T-helper 2 cell treated with Interferon-gamma antibody and Interleukin-4, amounts not matched to agents 100 ng/mL and 5 ng/mL, for 36 hours (primary cell): ENCODE results near the gene MGA. TPM values are rescaled to one million over a fixed set of nuclear protein-coding genes. Genes with fewer than 3 reads are reported as not detected.

ENCODE experiments used
- intact Hi-C: fragments of 100-400 bp; cut with micrococcal nuclease; formaldehyde crosslinking; loops from one replicate; pipeline ENCODE4 v1.15.1; 2023
- total RNA-seq: library from RNA; stranded (reverse); gene quantifications from 2 replicates; pipeline ENCODE4 v1.2.3, GENCODE V29; 2022

Gene MGA
- 38.0 and 40.2 TPM in 2 replicates for total RNA-seq

DNA sequence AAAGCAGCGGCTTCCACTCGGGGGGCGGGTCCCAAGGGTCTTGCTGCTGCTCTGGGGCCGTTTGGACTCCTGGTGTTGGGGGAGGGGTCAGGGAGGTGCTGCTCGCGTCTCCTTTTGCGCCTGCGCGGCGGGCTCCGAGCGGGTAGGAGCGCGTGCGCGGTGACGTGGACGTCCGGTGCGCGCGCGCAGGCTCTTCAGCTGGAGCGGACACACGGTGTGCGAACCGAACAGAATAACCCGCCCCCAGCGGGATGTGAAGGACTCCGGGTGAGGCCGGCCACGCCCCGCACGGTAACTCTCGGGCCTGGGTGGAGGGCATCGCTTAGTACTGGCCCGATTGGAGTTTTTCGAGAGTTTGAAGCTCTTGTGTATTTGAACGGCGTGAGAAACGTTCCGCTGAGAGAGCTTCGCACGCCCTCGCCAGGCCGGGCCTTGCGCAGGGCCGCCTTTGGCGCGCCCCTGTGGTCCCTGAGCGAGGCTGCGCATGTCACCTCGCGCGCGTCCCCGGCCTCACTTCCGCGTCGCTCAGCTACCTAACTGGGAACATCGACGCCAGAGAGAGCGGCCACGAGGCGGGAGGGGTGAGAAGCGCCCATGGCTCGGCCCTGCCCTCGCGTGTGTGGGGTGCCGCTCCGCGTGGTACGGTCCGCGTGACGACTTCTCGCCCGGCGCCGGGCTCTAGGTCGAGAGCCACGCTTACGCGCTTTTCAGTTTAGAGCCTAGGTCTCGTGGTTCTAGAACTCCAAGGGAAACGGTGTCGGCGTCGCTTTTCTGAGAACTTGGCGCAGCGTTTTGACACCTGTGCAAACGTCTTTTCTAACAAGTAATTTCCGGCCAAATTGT is at the start of gene MGA:
Gene MGA (plus strand): TSS at position 171 of the 843 bp plus-strand sequence.
- intact Hi-C loops, result loop anchor here (1.0 to 10.0 kb wide), 5 partner anchors 39 to 544 kb away; partner anchors contain the start of genes INO80, MAPKBP1, RPAP1 and TYRO3

DNA sequence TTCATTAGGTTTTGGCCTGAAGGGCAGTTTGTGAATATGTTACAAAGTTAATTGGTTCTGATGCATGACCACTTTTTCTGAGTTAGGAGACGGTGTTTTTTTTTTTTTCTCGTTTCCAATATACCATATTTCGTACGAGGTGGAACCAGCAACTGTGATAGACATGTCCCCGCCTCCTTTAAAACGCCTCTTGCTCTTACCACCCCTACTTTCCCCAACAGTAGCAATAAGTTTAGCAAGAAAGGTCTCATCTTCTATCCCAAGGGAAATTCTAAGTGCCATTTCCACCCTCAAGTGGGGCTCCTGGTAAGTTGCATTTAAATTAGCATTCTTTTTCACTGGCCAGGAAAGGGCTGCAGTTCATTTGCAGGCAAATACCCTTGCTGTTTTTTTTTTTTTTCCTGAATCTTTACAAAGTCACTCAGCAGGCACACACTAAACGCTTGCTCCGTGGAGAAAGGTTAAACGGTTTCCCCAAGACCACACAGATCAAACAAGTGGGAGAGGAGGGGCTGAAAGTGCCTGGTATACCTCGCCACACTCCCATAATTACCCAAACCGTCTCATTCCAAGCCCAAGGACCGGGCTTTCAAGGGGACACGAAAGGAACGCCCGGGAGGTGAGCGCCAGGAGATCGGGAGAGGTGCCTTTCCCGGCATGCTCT is 39.5 kb upstream of the MGA start:
- intact Hi-C loops, result loop anchor here (1.0 kb wide), 1 partner anchor 40 kb away; the partner anchor contains the start of gene MGA

DNA sequence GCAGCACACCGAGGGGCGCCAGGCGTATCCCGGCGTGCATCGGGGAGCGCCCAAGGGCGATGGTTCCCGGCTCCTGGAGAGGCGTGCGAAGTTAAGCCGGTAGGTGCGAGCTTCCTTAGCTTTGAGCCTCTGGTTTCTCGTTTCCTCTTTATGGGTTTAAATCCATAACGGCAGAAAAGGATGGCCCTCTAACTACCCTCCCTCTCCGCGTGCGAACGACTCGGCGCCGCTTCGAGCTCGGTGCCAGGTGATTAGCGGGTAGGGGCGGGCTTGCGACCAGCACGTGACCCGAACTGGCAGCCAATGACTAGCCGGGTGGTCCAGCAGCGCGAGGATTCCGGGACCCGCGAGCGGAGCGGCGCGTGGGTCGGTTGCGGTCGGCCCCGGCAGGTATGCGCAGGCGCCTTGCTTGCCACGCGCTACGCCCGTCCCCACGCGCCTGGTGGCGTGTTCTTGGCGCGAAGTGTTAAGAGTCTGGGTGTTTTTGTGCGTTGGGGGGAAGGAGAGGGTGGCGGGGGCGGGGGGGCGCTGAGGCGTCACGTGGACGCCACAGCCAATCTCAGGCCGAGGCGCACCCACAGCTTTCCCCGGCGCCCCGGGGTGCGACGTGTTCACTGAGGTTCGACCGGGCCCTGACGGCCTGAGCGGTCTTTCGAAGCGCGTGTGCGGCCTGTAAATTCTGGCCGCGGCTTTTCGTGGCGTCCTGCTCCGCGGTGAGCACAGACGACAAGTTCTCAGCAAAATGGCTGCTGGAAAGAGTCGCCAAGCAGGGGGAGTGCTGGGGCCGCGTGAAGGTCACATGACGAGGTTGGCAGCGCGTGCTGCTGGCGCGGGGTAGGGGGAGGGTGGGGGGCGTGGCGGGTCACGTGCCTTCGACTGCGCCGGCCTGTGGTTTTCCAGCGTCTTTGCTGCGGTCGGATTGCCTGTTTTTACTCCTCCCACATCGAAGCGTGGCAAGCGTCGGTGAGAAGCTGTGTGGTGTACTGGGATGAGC is 38.7 kb upstream of the MGA start:
- intact Hi-C loops, result loop anchor here (1.0 kb wide), 1 partner anchor 39 kb away; the partner anchor contains the start of gene MGA

DNA sequence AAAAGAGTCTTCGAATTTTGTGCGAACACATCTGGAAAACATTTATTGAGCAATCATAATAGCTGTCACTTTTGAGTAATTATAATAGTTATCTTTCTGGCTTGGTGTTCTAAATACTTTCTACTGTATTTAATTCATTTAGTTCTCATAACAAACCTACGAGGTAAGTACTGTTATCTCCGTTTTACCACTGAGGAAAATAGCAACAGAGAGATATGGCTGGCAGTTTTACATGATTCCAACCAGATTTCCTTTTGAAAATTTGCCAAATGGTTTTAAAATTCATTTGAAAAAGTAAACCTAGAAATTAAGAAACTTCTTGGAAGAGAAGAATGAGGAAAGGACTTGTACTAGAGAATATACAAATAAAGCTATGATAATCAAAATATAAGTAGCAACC is 37.3 kb upstream of the MGA start:
- intact Hi-C loops, result no loop called here

DNA sequence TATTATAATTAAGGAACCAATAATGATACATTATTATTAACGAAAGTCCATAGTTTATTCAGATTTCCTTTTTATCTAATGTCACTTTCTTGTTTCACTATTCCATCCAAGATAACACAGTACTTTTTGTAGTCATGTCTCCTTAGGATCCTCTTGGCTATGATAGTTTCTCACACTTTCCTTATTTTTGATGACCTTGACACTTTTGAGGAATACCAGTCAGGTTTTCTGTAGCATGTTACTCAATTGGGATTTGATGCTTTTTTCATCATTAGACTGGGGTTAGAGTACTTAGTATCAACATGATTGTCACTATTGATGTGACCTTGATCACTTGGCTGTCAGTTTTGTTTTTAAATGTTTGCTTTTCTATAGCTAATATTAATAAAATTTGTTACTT is 33.0 kb upstream of the MGA start:
- intact Hi-C loops, result no loop called here

DNA sequence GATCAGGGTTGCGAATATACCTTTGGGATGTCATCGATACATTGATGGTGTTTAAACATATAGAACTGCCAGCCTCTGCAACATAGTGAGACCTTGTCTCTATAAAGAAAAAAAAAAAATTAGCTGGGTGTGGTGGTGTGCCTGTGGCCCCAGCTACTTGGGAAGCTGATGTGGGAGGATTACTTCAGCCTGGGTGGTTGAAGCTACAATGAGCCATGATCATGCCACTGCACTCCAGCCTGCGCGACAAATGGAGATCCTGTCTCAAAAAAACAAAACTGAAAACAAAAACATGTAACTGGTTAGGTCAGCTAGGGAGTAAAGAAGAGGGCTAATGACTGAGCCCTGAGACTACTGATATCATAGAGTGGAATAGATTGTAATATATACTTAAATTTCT is 30.7 kb upstream of the MGA start:
- intact Hi-C loops, result no loop called here

DNA sequence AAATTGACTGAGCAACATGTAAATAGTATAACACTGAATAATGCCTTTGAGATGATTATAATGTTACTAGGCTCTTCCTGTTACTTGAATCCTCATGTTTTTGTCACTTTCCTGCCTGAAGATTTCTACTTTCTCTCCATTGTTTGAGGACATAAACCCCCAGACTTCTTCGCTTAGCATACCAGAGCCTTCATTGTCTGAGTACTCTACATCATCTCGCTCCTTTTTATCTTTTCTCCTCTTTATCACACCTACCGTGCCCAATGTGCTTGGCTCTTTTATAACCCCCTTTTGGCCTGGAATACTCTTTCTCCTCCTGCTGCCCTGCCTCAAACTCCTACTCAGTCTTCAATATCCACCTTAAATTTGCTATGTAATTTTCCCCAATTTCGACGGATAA is 30.3 kb upstream of the MGA start:
- intact Hi-C loops, result no loop called here

DNA sequence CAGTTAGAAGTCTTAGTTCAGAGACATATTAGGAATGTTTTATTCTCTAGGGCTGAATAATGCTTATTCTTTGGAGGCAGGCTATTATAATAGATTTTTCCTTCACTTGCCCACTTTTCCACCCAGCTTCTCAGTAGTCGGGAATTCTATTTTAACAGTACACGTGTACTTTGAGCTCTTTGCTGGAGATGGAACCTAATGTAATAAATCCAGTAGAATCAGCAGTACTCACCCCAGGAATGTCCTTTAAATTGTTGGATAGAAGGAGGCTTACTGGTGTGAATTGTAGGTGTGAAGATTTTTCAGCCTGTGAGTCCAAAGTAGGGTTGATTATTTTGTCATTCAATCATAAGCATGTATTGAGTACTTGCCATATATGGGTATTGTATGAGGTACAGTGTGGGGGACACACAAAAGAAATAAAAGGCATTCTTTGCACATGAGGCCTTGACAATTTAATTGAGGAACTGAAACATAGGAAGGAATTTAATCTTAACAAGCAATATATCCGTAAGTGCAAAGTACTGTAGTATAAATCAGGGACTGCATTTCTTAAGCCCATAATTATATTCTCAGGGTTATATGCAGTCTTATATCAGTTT is 29.5 kb upstream of the MGA start:
- intact Hi-C loops, result no loop called here

DNA sequence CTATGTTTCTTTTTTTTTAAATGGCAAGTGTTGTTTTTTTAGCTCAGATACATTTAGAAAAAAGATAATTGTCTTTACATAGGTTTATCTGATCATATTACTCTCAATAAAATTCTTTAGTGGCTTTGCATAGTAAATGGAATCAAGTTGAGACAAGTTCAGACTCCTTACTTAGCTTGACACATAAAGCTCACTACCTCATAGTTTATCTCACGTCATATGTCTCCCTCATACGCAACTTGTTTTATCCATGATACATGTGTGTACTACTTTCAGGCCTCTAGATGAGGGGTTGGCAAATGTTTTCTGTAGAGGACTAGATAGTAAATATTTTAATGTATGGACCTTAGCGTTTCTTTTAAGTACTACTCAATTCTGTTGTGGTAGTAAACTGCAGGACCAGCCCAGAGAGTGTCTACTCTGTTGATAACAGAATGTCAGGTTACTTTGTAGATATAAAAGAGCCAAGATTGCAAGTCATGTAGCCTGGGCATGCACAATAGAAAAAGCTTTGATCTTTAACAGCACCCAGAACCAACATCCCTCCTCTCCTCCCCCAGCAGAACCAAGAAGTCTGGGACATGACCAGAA is 28.2 kb upstream of the MGA start:
- intact Hi-C loops, result no loop called here

DNA sequence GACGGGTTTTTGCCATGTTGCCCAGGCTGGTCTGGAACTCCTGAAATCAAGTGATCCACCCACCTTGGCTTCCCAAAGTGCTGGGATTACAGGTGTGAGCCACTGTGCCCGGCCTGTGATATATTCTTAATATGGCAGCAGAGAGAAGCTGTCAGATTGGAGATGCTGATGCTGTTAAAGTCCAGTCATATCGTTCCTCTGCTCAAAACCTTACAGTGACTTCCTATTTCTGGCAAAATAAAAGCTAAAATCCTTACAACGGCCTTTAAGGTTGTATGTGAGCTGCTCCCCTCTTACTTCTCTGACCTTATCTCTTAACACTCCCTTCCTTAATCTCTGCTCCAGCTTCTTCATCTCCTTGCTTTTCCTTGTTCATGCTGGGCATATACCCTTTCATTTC is 26.6 kb upstream of the MGA start:
- intact Hi-C loops, result no loop called here

DNA sequence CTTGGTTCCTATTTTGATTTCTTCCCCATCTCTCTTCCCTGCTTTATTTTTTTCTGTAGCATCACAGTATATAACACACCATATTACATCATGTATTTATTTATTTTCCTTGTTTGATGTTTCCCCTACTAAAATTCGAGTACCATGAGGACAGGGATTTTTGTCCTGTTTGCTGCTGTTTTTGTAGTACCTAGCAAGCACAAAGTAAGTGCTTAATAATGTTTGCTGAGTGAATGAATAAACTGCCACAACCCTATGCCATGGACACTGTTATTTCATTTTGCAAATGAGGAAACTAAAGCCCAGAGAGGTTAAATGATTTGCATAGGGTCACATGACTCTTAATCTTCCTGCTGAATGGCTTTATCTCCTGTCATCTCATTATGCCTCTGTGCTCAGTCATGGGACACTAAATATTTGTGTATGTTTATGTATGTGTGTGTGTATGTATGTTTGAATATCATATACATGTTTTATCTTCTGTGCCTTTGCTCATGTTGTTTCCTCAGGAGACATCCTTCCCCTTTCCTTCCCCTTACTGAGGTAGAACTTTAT is 26.1 kb upstream of the MGA start:
- intact Hi-C loops, result no loop called here

DNA sequence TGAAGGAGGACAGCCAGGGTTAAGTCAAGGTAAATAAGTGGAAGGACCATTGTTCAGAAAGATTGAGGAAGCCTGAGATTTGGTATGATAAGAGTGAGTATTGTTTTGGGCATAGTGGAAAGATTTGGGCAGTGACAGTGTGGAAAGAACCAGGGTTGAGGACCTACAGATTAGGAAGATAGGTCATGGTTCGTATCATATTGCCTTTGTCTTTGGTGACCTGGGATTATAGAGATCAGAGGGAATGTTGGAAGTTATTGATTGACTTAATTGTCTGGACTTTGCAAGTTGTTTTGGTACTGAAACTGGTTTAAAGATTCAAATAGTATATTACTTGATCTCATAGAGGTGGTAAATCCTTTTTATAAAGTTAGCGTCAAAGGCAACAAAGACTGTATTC is 23.1 kb upstream of the MGA start:
- intact Hi-C loops, result no loop called here

DNA sequence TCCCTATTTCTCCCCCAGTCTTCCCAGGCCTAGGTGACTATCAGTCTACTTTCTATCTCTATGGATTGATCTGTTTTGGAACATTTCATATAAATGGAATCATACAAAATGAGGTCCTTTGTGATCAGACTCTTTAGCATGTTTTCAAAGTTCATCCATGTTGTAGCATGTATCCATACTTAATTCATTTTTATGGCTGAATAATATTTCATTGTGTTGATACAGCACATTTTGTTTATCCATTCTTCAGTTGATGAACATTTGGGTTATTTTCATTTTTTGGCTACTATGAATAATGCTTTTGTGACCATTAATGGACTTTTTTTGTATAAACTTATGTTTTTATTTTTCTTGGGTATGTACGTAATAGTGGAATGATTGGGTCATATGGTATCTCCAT is 19.2 kb upstream of the MGA start:
- intact Hi-C loops, result no loop called here

DNA sequence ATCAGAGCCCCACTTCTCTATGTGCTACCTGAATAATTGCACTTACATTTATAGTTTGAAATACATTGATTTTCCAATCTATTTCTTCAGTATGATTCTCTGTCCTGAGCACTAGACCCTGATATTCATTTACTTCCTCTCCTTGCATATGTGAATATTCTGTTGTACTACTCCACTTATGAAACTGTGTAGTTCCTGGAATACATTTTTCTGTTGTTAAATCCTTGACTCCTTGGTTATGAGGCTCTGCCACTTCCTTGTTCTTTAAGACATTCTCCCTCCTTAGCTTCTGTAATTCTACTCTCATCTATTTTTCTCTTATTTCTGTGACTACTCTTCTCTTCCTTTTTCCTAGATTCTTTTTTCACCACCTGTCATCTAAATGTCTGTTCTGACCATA is 12.9 kb upstream of the MGA start:
- intact Hi-C loops, result no loop called here

DNA sequence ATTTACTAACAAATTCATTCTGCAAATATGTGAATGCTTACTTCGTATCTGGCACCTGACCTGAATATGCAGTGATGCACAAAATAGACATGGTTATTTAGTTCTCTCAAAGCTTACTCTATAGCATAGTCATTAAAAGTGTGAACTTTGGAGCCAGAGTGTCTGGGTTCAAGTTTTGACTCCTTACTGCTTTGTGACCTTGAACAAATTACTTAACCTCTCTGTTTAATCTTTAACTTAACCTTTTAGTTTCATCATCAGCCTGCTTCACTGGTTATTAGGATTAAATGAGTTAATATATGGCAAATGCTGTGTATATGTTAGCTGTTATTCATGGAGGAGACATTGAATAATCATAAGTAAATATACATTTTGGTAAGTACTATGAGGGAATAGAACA is 12.1 kb upstream of the MGA start:
- intact Hi-C loops, result no loop called here

DNA sequence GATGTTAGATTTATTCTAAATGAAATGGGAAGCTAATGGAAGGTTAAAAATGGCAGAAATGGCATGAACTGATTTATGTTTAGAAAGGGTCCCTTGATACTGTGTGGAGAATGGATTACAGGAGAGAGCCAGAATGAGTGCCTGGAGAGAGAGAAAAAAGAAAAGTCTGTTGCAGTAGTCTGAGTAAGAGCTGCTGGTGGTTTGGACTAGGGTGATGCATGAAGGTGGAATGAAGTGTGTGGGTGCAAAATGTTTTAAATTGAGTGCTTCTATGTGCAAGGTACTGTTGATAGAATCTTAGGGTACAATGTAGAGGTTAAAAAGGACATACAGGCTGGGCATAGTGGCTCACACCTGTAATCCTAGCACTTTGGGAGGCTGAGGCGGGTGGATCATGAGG is 11.4 kb upstream of the MGA start:
- intact Hi-C loops, result no loop called here

DNA sequence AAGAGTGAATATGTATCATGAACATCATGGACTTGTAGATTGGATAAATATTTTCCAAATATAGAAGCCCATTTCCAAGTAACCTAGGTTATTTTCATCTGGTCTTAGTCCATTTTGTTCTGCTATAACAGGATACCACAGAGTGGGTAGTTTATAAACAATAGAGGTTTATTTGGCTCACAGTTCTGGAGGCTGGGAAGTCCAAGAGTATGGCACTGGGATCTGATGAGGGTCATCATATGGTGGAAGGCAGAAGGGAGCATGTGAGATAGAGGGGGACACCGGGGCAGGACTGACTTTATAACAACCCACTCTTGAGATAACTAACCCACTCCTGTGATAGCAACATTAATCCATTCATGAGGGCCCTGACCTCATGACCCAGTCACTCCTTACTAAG is 9.4 kb upstream of the MGA start:
- intact Hi-C loops, result no loop called here

DNA sequence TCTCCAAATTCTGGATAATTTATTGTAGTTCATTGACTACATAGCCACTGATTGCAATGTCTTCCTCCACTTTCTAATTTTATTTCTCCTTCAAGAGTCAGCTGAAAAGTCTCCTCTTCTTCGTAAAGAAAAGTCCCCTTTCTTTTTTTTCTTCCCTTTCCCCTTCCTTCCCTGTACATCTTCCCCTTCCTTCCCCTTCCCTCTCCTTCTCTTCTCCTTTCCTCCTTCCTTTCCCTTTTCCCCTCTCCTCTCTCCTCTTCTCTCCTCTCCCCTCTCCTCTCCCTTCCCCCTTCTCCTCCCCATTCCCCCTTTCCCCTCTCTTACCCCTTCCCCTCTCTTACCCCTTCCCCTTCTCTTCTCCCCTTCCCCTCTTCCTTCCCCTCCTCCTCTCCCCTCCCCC is 8.8 kb upstream of the MGA start:
- intact Hi-C loops, result no loop called here

DNA sequence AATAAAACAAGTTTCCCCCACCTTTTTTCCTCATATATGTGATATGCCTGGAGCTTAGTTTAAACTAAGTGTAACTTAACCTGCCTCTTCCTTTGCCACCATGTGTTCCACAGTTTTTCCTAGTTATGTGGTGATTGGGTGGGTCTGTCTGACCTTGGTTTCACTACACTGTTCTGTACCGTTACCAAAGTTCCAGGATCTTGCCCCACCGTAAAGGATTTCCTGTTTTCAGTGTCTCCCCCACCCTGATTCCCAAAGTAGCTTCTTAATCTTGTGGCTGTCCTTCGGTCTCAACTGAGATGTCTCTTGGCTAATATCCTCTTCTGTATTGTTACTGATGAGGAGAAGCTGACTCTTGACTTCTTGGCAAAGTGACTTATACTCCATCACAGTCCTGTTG is 6.4 kb upstream of the MGA start:
- intact Hi-C loops, result no loop called here

DNA sequence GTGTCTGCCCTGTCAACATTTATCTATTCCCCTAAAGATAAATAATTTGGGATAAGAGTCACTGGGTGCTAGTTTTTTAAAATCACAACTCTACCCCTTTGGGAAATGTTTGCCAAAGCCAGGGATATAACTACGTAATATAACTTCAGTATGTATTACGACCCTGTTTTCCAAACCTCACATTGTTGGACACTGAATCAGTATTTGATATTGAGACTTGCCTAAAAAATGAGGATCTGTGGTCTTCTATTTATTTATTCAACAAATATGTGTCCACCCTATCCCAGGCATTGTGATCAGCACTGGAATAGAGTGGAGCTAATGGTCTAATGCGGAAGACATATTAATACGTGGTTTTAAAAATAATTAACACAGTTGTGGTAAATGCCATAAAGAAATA is 4.5 kb upstream of the MGA start:
- intact Hi-C loops, result no loop called here
